ENCODE measurements around the gene NIT2. TPM values are rescaled to one million over a fixed set of nuclear protein-coding genes. Genes with fewer than 3 reads are reported as not detected.

Gene NIT2
- total RNA-seq, 2 experiments from 2014 or later = 18.6 to 21.4 TPM

DNA sequence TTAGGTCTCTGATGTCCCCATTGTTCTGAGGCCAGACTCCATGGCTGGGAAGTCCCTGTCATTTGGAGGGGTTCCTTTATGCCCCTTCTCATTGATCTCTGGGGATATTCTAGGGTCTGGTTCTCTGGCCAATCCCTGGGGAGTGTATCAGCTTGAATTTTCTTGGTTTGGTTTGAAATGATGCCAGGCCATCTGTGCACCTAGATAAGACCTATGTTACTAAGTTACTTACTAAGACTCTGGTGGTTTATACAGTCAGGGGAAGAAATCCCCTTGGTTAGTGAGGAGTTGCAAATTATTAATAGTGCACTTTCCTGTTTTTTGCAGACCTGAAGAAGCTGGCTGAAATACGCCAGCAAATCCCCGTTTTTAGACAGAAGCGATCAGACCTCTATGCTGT is 20.3 kb downstream of the NIT2 start:
- H3K27me3 ChIP-seq (ENCODE audit: control insufficient read depth in 1 of 2, insufficient read depth in 2 of 2, low read length in 2 of 2) = no peaks in the 10 kb centered on the region
- intact Hi-C loops (cut with DNase I, micrococcal nuclease) = no loop called here
- no peaks in the 10 kb centered on the region for H3K27me3 Mint-ChIP-seq
- peaks cover 81% of the 10 kb centered on the region for H3K36me3 Mint-ChIP-seq (ENCODE audit: low read depth)
- no peak overlapping the region for H3K4me3 ChIP-seq (ENCODE audit: low read length)
- ChIA-PET POLR2A (no interaction called here), CTCF (no interaction called here)
- DNase-seq (no peak), ATAC-seq (ENCODE audit: poor library complexity) (no peak)
- H3K36me3 ChIP-seq (ENCODE audit: insufficient read depth, low read length) = peaks cover 40% of the 10 kb centered on the region
- no peaks in the 10 kb centered on the region for H3K4me1 Mint-ChIP-seq (ENCODE audit: low read depth)
- H3K27ac ChIP-seq (ENCODE audit: low read depth in 1 of 2, low read length in 2 of 2) = no peak overlapping the region
- H3K9me3 ChIP-seq (ENCODE audit: control insufficient read depth in 1 of 2, insufficient read depth in 1 of 2, low read length in 2 of 2) = no peaks in the 10 kb centered on the region
- no peaks in the 10 kb centered on the region for H3K9me3 Mint-ChIP-seq
- no peak overlapping the region for H3K4me3 Mint-ChIP-seq
- H3K27ac Mint-ChIP-seq = no peak overlapping the region
- TF ChIP-seq CTCF (IDR thresholded peaks at IDR 0.05) = no peak
- H3K4me1 ChIP-seq (ENCODE audit: insufficient read depth, low read length) = no peaks in the 10 kb centered on the region

DNA sequence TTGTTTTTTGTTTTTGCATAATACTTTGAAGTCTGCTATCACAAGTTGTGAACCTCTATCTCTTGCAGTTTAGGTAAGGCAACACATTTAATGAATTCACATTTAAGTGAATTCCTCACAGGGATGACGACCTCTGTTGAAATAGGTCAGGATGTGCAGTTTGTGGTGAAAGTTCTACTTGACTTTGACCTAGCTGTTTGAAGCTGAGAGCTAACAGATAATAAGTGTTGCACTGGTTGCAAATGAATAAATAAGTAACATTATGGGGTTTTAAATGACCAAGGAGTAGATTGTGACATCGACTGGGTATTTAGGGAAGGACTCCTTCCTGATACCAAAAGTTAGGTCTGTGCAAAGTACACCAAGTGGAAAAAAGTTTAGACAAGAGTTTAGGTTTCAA is 23.9 kb downstream of the NIT2 start:
- ChIA-PET POLR2A (no interaction called here), CTCF (interaction anchor here (1.5 kb wide), 1 partner anchor 26 kb away, joined by 3 read pairs; no protein-coding TSS in a partner anchor)
- peaks cover 30% of the 10 kb centered on the region for H3K36me3 ChIP-seq (ENCODE audit: insufficient read depth, low read length)
- H3K36me3 Mint-ChIP-seq (ENCODE audit: low read depth) = peaks cover 80% of the 10 kb centered on the region
- H3K4me1 Mint-ChIP-seq (ENCODE audit: low read depth) = no peaks in the 10 kb centered on the region
- H3K4me3 ChIP-seq (ENCODE audit: low read length) = no peak overlapping the region
- no peaks in the 10 kb centered on the region for H3K9me3 Mint-ChIP-seq
- H3K27ac ChIP-seq (ENCODE audit: low read depth in 1 of 2, low read length in 2 of 2) = no peak overlapping the region
- no peaks in the 10 kb centered on the region for H3K27me3 ChIP-seq (ENCODE audit: control insufficient read depth in 1 of 2, insufficient read depth in 2 of 2, low read length in 2 of 2)
- H3K27me3 Mint-ChIP-seq = no peaks in the 10 kb centered on the region
- intact Hi-C loops (cut with DNase I, micrococcal nuclease) = loop anchor here in 1 of 2 experiments (2.0 kb wide), 1 partner anchor 44 kb away; no protein-coding TSS in a partner anchor
- H3K4me1 ChIP-seq (ENCODE audit: insufficient read depth, low read length) = no peaks in the 10 kb centered on the region
- no peaks in the 10 kb centered on the region for H3K9me3 ChIP-seq (ENCODE audit: control insufficient read depth in 1 of 2, insufficient read depth in 1 of 2, low read length in 2 of 2)
- DNase-seq (no peak), ATAC-seq (ENCODE audit: poor library complexity) (no peak)
- H3K4me3 Mint-ChIP-seq = no peak overlapping the region
- no peak for TF ChIP-seq CTCF (IDR thresholded peaks at IDR 0.05)
- H3K27ac Mint-ChIP-seq = peak overlapping the region; percentile 12

DNA sequence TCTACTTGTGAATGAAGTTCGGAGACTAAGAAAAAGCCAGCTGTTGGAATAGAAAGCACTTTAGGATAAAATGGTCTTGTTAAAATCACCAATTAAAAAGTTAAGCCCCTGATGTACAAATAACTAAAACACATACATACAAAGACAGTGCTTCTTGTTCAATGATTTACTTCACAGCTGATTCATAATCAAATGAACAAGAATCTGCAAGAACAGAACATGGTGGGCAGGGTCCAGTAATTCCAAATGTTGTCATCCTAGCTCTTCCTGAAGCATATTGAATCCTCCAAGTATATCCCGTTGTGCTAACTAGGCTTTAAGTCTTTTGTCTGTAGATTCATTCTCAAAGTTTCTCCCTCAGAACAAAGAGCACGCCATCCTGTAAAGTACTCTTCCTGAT is 24.5 kb downstream of the NIT2 start:
- Mint-ChIP-seq H3K36me3 (ENCODE audit: low read depth) (peaks cover 83% of the 10 kb centered on the region), H3K4me3 (no peak overlapping the region), H3K27me3 (no peaks in the 10 kb centered on the region), H3K9me3 (no peaks in the 10 kb centered on the region), H3K4me1 (ENCODE audit: low read depth) (no peaks in the 10 kb centered on the region), H3K27ac (peak overlapping the region; percentile 12)
- Histone ChIP-seq H3K4me1 (ENCODE audit: insufficient read depth, low read length) (no peaks in the 10 kb centered on the region), H3K36me3 (ENCODE audit: insufficient read depth, low read length) (peaks cover 33% of the 10 kb centered on the region), H3K27ac (ENCODE audit: low read depth in 1 of 2, low read length in 2 of 2) (no peak overlapping the region), H3K9me3 (ENCODE audit: control insufficient read depth in 1 of 2, insufficient read depth in 1 of 2, low read length in 2 of 2) (no peaks in the 10 kb centered on the region), H3K4me3 (ENCODE audit: low read length) (no peak overlapping the region), H3K27me3 (ENCODE audit: control insufficient read depth in 1 of 2, insufficient read depth in 2 of 2, low read length in 2 of 2) (no peaks in the 10 kb centered on the region)
- TF ChIP-seq CTCF (IDR thresholded peaks at IDR 0.05) = no peak
- no peak for ATAC-seq (ENCODE audit: poor library complexity)
- intact Hi-C loops (cut with DNase I, micrococcal nuclease) = loop anchor here in 1 of 2 experiments (2.0 kb wide), 1 partner anchor 44 kb away; no protein-coding TSS in a partner anchor
- DNase-seq = no peak
- ChIA-PET POLR2A (no interaction called here), CTCF (interaction anchor here (1.5 kb wide), 1 partner anchor 25 kb away, joined by 3 read pairs; no protein-coding TSS in a partner anchor)
